Mesendoderm (in vitro differentiated cells): Measurements from ENCODE around the gene STEEP1.

ENCODE experiments used
- DNase-seq: peaks from one replicate; pipeline ENCODE4 v3.0.0; 2013
- H2AK5ac ChIP-seq: 2 replicates; pipeline ENCODE4 v1.6.1; 2013; ENCODE audit warnings: low read length, inconsistent platforms
- H2BK120ac ChIP-seq: 2 replicates; pipeline ENCODE4 v1.6.1; 2013; ENCODE audit warnings: low read depth, mild to moderate bottlenecking, low read length, moderate library complexity, mixed read lengths
- H2BK15ac ChIP-seq: replicated peaks from 2 replicates; pipeline ENCODE4 v1.6.1; 2013; ENCODE audit warnings: low read depth, mild to moderate bottlenecking, moderate library complexity
- H2BK5ac ChIP-seq: 2 replicates; pipeline ENCODE4 v1.6.1; 2013; ENCODE audit warnings: low read length, inconsistent platforms
- H3K18ac ChIP-seq: 2 replicates; pipeline ENCODE4 v1.6.1; 2013; ENCODE audit warnings: mild to moderate bottlenecking, low read length, mixed read lengths
- H3K23ac ChIP-seq: one replicate; pipeline ENCODE4 v1.6.1; 2013; ENCODE audit warnings: low read length
- H3K27ac ChIP-seq: 2 replicates; pipeline ENCODE4 v1.5.1; 2013; ENCODE audit warnings: low read depth, mild to moderate bottlenecking, inconsistent platforms, low read length, moderate library complexity
- H3K27me3 ChIP-seq: 2 replicates; pipeline ENCODE4 v1.6.1; 2013; ENCODE audit warnings: low read length, control low read depth, mild to moderate bottlenecking, inconsistent platforms; ENCODE audit not compliant: insufficient read depth, poor library complexity
- H3K36me3 ChIP-seq: 2 replicates; pipeline ENCODE4 v1.6.1; 2013; ENCODE audit warnings: low read length, inconsistent platforms; ENCODE audit not compliant: control insufficient read depth, insufficient read depth
- H3K4ac ChIP-seq: one replicate; pipeline ENCODE4 v1.6.1; 2013; ENCODE audit warnings: low read depth, mild to moderate bottlenecking, low read length, moderate library complexity
- H3K4me1 ChIP-seq: 2 replicates; pipeline ENCODE4 v1.6.1; 2013; ENCODE audit warnings: low read depth, low read length, inconsistent platforms; ENCODE audit not compliant: control insufficient read depth
- H3K4me2 ChIP-seq: 2 replicates; pipeline ENCODE4 v1.6.1; 2013; ENCODE audit warnings: low read length
- H3K4me3 ChIP-seq: 2 replicates; pipeline ENCODE4 v1.5.1; 2013; ENCODE audit warnings: mild to moderate bottlenecking, low read length
- H3K56ac ChIP-seq: one replicate; pipeline ENCODE4 v1.6.1; 2013; ENCODE audit warnings: low read length
- H3K79me1 ChIP-seq: 2 replicates; pipeline ENCODE4 v1.6.1; 2013; ENCODE audit warnings: low read length, inconsistent platforms
- H3K79me2 ChIP-seq: 2 replicates; pipeline ENCODE4 v1.6.1; 2013; ENCODE audit warnings: mild to moderate bottlenecking, low read length; ENCODE audit not compliant: control insufficient read depth, insufficient read depth
- H3K9ac ChIP-seq: 2 replicates; pipeline ENCODE4 v1.6.1; 2013; ENCODE audit warnings: low read length, inconsistent platforms
- H4K5ac ChIP-seq: one replicate; pipeline ENCODE4 v1.6.1; 2013; ENCODE audit warnings: low read length
- H4K8ac ChIP-seq: one replicate; pipeline ENCODE4 v1.6.1; 2013; ENCODE audit warnings: low read depth, mild to moderate bottlenecking, control low read depth, low read length, moderate library complexity
- WGBS: extraction: QIAGEN DNeasy Blood & Tissue Kit; methylation state at CpG from one replicate; pipeline ENCODE4 v1.1.7; 2013; ENCODE audit warnings: low lambda C conversion rate, missing lambda C conversion rate; ENCODE audit not compliant: insufficient coverage; ENCODE audit errors: extremely low coverage; 5-methylcytosine and 5-hydroxymethylcytosine counted together

Gene STEEP1

GRCh38 chrX:119604766-119605463 is 39.7 kb upstream of the STEEP1 start:
- no peak for DNase-seq
- Histone ChIP-seq H3K4ac (no peak overlapping the region), H2BK5ac (no peak overlapping the region), H4K5ac (no peak overlapping the region), H3K79me2 (peaks cover 6% of the 10 kb centered on the region), H3K79me1 (no peaks in the 10 kb centered on the region), H4K8ac (no peak overlapping the region), H3K4me2 (peak overlapping the region; percentile 46), H3K36me3 (no peaks in the 10 kb centered on the region), H3K27me3 (no peaks in the 10 kb centered on the region), H3K4me1 (no peaks in the 10 kb centered on the region), H3K4me3 (peak overlapping the region; percentile 66), H3K9ac (peak overlapping the region; percentile 72), H2BK15ac (no peak overlapping the region), H2BK120ac (no peak overlapping the region), H3K23ac (no peak overlapping the region), H3K27ac (no peak overlapping the region), H3K18ac (no peak overlapping the region), H3K56ac (peak overlapping the region; percentile 84), H2AK5ac (no peak overlapping the region)
- no CpG with 5 or more reads among the region's 17 CpGs for WGBS

- H3K4me3 ChIP-seq, result no peak overlapping the region
- H3K4me2 ChIP-seq, result no peak overlapping the region
- H3K9ac ChIP-seq, result no peak overlapping the region
- no peak overlapping the region for H2AK5ac ChIP-seq
- H3K18ac ChIP-seq, result no peak overlapping the region
- H2BK15ac ChIP-seq, result no peak overlapping the region
- H3K36me3 ChIP-seq, result no peaks in the 10 kb centered on the region
- H3K4ac ChIP-seq, result no peak overlapping the region
- H3K56ac ChIP-seq, result no peak overlapping the region
- no peak overlapping the region for H2BK120ac ChIP-seq
- peak; percentile 1 for DNase-seq
- H3K79me1 ChIP-seq, result no peaks in the 10 kb centered on the region
- H3K23ac ChIP-seq, result no peak overlapping the region
- no peaks in the 10 kb centered on the region for H3K4me1 ChIP-seq
- no peak overlapping the region for H3K27ac ChIP-seq
- H3K79me2 ChIP-seq, result peaks cover 6% of the 10 kb centered on the region
- WGBS, result no CpG with 5 or more reads among the region's 9 CpGs
- no peaks in the 10 kb centered on the region for H3K27me3 ChIP-seq
- no peak overlapping the region for H4K8ac ChIP-seq
- no peak overlapping the region for H4K5ac ChIP-seq
- H2BK5ac ChIP-seq, result no peak overlapping the region
Measured at GRCh38 chrX:119602701-119603255, 37.6 kb upstream of the STEEP1 start.

- Histone ChIP-seq H2BK5ac (no peak overlapping the region), H4K5ac (no peak overlapping the region), H3K79me1 (no peaks in the 10 kb centered on the region), H3K27me3 (no peaks in the 10 kb centered on the region), H2BK15ac (no peak overlapping the region), H3K4ac (no peak overlapping the region), H3K23ac (no peak overlapping the region), H3K9ac (no peak overlapping the region), H3K4me2 (no peak overlapping the region), H3K36me3 (peaks cover 1% of the 10 kb centered on the region), H3K4me1 (no peaks in the 10 kb centered on the region), H3K27ac (no peak overlapping the region), H2BK120ac (no peak overlapping the region), H3K4me3 (no peak overlapping the region), H4K8ac (no peak overlapping the region), H2AK5ac (no peak overlapping the region), H3K79me2 (no peaks in the 10 kb centered on the region), H3K18ac (no peak overlapping the region), H3K56ac (no peak overlapping the region)
- DNase-seq, result no peak
- WGBS, result no CpG with 5 or more reads among the region's 5 CpGs
Measured at GRCh38 chrX:119589810-119590209, 24.6 kb upstream of the STEEP1 start.

GRCh38 chrX:119583431-119584059 is 18.3 kb upstream of the STEEP1 start:
- H3K4me3 ChIP-seq, result no peak overlapping the region

GRCh38 chrX:119579414-119579813 is 14.2 kb upstream of the STEEP1 start:
- H3K27ac ChIP-seq, result no peak overlapping the region
- DNase-seq, result no peak
- no peaks in the 10 kb centered on the region for H3K4me1 ChIP-seq
- H3K4me3 ChIP-seq, result no peak overlapping the region
- no peak overlapping the region for H4K5ac ChIP-seq
- no peak overlapping the region for H4K8ac ChIP-seq
- no peak overlapping the region for H3K56ac ChIP-seq
- H3K79me2 ChIP-seq, result peaks cover 4% of the 10 kb centered on the region
- H2BK5ac ChIP-seq, result no peak overlapping the region
- no peak overlapping the region for H3K18ac ChIP-seq
- H2BK15ac ChIP-seq, result no peak overlapping the region
- H3K27me3 ChIP-seq, result no peaks in the 10 kb centered on the region
- no peaks in the 10 kb centered on the region for H3K79me1 ChIP-seq
- no peak overlapping the region for H2BK120ac ChIP-seq
- H3K4me2 ChIP-seq, result no peak overlapping the region
- H3K23ac ChIP-seq, result no peak overlapping the region
- H3K4ac ChIP-seq, result no peak overlapping the region
- no peaks in the 10 kb centered on the region for H3K36me3 ChIP-seq
- H3K9ac ChIP-seq, result no peak overlapping the region
- no peak overlapping the region for H2AK5ac ChIP-seq

More at GRCh38 chrX:119583431-119584059, 18.3 kb upstream of the STEEP1 start:
- Histone ChIP-seq H2BK120ac (no peak overlapping the region), H3K79me1 (no peaks in the 10 kb centered on the region), H3K4me2 (no peak overlapping the region), H2BK5ac (no peak overlapping the region), H3K36me3 (peaks cover 1% of the 10 kb centered on the region), H3K56ac (no peak overlapping the region), H2AK5ac (no peak overlapping the region), H3K9ac (no peak overlapping the region), H3K27ac (no peak overlapping the region), H4K5ac (no peak overlapping the region), H3K79me2 (no peaks in the 10 kb centered on the region), H3K4me1 (no peaks in the 10 kb centered on the region), H3K18ac (no peak overlapping the region), H2BK15ac (no peak overlapping the region), H4K8ac (no peak overlapping the region), H3K4ac (no peak overlapping the region), H3K27me3 (no peaks in the 10 kb centered on the region), H3K23ac (no peak overlapping the region)
- DNase-seq, result no peak
- no CpG with 5 or more reads among the region's 2 CpGs for WGBS
